ENCODE data around the gene COL9A3. TPM values are rescaled to one million over a fixed set of nuclear protein-coding genes. Genes with fewer than 3 reads are reported as not detected.

COL9A3 gene
- polyA plus RNA-seq, 2 of the 4 experiments (the other 2 are of a cell fraction) = 0.41 to 0.49 TPM

GRCh38 chr20:62844182-62844581 is 27.3 kb downstream of the COL9A3 start:
- Histone ChIP-seq H3K9me3 (no peaks in the 10 kb centered on the region), H3K4me2 (no peak overlapping the region), H3K4me1 (peaks cover 7% of the 10 kb centered on the region; the same call in 2 of the 3 replicates), H3K4me3 (no peak overlapping the region), H3K27ac (no peak overlapping the region)
- DNase-seq (ENCODE audit: low read depth in 1 of 2, low spot score in 1 of 2) = no peak
- ATAC-seq = no peak
- WGBS (ENCODE audit: missing lambda C conversion rate) = 92% methylated on average over 7 of the region's 7 CpGs
- CTCF ChIA-PET = interaction anchor here (1.1 kb wide), 1 partner anchor 9 kb away, joined by 5 read pairs; no protein-coding TSS in a partner anchor
- TF ChIP-seq SREBF2 (IDR thresholded peaks at IDR 0.05) (no peak), JUN (IDR thresholded peaks at IDR 0.05) (no peak), HOXB5 (CRISPR knock-in tag; IDR thresholded peaks at IDR 0.05) (no peak), HOXB13 (CRISPR knock-in tag; IDR thresholded peaks at IDR 0.05; ENCODE audit: low read depth) (no peak), MAFK (IDR thresholded peaks at IDR 0.05; ENCODE audit: partially characterized antibody) (no peak)
- TF ChIP-seq, protein P1, sequence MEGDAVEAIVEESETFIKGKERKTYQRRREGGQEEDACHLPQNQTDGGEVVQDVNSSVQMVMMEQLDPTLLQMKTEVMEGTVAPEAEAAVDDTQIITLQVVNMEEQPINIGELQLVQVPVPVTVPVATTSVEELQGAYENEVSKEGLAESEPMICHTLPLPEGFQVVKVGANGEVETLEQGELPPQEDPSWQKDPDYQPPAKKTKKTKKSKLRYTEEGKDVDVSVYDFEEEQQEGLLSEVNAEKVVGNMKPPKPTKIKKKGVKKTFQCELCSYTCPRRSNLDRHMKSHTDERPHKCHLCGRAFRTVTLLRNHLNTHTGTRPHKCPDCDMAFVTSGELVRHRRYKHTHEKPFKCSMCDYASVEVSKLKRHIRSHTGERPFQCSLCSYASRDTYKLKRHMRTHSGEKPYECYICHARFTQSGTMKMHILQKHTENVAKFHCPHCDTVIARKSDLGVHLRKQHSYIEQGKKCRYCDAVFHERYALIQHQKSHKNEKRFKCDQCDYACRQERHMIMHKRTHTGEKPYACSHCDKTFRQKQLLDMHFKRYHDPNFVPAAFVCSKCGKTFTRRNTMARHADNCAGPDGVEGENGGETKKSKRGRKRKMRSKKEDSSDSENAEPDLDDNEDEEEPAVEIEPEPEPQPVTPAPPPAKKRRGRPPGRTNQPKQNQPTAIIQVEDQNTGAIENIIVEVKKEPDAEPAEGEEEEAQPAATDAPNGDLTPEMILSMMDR (IDR thresholded peaks at IDR 0.05) = no peak
- FAIRE-seq = no peak
- POLR2A ChIA-PET = no interaction called here

DNA sequence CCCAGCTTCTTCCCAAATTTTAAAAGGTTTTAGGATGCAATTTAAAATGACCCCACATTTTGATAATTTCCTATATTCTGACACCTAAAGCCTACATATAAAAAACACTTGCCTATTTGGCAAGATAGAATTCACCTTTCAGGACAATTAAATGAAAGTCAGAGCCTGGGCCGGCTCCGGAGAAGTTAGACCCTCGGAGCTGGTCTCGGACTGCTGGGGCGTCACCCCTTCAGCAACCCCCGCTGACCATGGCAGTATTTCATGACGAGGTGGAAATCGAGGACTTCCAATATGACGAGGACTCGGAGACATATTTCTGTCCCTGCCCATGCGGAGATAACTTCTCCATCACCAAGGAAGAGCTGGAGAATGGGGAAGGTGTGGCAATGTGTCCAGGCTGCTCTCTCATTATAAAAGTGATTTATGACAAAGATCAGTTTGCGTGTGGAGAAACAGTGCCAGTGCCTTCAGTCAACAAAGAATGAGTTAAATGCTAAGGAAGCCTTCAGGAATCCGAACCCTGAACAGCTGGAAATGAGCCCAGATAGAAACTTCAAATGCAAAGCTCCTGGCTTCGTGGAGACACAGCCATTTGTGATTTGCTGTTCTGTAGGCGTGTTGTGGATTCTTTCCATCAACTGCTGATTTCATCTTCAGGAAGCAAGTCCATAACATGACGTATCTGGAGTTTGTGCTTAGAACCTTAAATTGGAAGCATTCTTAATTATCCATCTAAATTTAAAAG is 28.7 kb downstream of the COL9A3 start:
- Histone ChIP-seq H3K4me2 (no peak overlapping the region), H3K4me1 (peaks cover 6% of the 10 kb centered on the region; the same call in 2 of the 3 replicates), H3K27ac (no peak overlapping the region), H3K9me3 (no peaks in the 10 kb centered on the region), H3K4me3 (no peak overlapping the region)
- FAIRE-seq (no peak), DNase-seq (ENCODE audit: low read depth in 1 of 2, low spot score in 1 of 2) (no peak), ATAC-seq (no peak)
- POLR2A ChIA-PET = no interaction called here
- 87% methylated on average over 16 of the region's 16 CpGs for WGBS (ENCODE audit: missing lambda C conversion rate)
- TF ChIP-seq, protein P2, sequence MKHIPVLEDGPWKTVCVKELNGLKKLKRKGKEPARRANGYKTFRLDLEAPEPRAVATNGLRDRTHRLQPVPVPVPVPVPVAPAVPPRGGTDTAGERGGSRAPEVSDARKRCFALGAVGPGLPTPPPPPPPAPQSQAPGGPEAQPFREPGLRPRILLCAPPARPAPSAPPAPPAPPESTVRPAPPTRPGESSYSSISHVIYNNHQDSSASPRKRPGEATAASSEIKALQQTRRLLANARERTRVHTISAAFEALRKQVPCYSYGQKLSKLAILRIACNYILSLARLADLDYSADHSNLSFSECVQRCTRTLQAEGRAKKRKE (CRISPR knock-in tag; IDR thresholded peaks at IDR 0.05; ENCODE audit: low read depth) = no peak
- TF ChIP-seq HOXB5 (CRISPR knock-in tag; IDR thresholded peaks at IDR 0.05) = no peak
- no peak for TF ChIP-seq ZC3H11A (IDR thresholded peaks at IDR 0.05)
- TF ChIP-seq, protein P3, sequence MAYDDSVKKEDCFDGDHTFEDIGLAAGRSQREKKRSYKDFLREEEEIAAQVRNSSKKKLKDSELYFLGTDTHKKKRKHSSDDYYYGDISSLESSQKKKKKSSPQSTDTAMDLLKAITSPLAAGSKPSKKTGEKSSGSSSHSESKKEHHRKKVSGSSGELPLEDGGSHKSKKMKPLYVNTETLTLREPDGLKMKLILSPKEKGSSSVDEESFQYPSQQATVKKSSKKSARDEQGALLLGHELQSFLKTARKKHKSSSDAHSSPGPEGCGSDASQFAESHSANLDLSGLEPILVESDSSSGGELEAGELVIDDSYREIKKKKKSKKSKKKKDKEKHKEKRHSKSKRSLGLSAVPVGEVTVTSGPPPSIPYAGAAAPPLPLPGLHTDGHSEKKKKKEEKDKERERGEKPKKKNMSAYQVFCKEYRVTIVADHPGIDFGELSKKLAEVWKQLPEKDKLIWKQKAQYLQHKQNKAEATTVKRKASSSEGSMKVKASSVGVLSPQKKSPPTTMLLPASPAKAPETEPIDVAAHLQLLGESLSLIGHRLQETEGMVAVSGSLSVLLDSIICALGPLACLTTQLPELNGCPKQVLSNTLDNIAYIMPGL (CRISPR knock-in tag; IDR thresholded peaks at IDR 0.05; ENCODE audit: borderline replicate concordance) = no peak
- TF ChIP-seq, protein P4, sequence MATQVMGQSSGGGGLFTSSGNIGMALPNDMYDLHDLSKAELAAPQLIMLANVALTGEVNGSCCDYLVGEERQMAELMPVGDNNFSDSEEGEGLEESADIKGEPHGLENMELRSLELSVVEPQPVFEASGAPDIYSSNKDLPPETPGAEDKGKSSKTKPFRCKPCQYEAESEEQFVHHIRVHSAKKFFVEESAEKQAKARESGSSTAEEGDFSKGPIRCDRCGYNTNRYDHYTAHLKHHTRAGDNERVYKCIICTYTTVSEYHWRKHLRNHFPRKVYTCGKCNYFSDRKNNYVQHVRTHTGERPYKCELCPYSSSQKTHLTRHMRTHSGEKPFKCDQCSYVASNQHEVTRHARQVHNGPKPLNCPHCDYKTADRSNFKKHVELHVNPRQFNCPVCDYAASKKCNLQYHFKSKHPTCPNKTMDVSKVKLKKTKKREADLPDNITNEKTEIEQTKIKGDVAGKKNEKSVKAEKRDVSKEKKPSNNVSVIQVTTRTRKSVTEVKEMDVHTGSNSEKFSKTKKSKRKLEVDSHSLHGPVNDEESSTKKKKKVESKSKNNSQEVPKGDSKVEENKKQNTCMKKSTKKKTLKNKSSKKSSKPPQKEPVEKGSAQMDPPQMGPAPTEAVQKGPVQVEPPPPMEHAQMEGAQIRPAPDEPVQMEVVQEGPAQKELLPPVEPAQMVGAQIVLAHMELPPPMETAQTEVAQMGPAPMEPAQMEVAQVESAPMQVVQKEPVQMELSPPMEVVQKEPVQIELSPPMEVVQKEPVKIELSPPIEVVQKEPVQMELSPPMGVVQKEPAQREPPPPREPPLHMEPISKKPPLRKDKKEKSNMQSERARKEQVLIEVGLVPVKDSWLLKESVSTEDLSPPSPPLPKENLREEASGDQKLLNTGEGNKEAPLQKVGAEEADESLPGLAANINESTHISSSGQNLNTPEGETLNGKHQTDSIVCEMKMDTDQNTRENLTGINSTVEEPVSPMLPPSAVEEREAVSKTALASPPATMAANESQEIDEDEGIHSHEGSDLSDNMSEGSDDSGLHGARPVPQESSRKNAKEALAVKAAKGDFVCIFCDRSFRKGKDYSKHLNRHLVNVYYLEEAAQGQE (IDR thresholded peaks at IDR 0.05) = no peak
- TF ChIP-seq NPAS2 (CRISPR knock-in tag; IDR thresholded peaks at IDR 0.05; ENCODE audit: borderline replicate concordance) = no peak
- no peak for TF ChIP-seq NR3C1 (IDR thresholded peaks at IDR 0.05)
- no peak for TF ChIP-seq KDM5A (IDR thresholded peaks at IDR 0.05)
- TF ChIP-seq, protein P5, sequence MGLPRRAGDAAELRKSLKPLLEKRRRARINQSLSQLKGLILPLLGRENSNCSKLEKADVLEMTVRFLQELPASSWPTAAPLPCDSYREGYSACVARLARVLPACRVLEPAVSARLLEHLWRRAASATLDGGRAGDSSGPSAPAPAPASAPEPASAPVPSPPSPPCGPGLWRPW (IDR thresholded peaks at IDR 0.05) = no peak
- TF ChIP-seq CHD2 (IDR thresholded peaks at IDR 0.05; ENCODE audit: low read length, partially characterized antibody) = no peak
- no peak for TF ChIP-seq BCL3 (IDR thresholded peaks at IDR 0.05)
- no peak for TF ChIP-seq EP300 (IDR thresholded peaks at IDR 0.05)
- TF ChIP-seq HEYL (CRISPR knock-in tag; IDR thresholded peaks at IDR 0.05) = no peak
- TF ChIP-seq MAX (IDR thresholded peaks at IDR 0.05) = no peak
- TF ChIP-seq CHD4 (IDR thresholded peaks at IDR 0.05; ENCODE audit: borderline replicate concordance) = no peak
- TF ChIP-seq POLR2A (IDR thresholded peaks at IDR 0.05; ENCODE audit: low read length) = no peak
- CTCF ChIA-PET = interaction anchor here (0.6 to 2.9 kb wide), 7 partner anchors 9 to 163 kb away, joined by 3 to 17 read pairs (median 3); no protein-coding TSS in a partner anchor

Measured in A549 (cell line).